ENCODE measurements around the gene PDIA5. TPM values are rescaled to one million over a fixed set of nuclear protein-coding genes. Genes with fewer than 3 reads are reported as not detected.

PDIA5 gene
- total RNA-seq, 4 donors from 2014 or later: 3.9 to 13.0 (median 12.0) TPM

DNA sequence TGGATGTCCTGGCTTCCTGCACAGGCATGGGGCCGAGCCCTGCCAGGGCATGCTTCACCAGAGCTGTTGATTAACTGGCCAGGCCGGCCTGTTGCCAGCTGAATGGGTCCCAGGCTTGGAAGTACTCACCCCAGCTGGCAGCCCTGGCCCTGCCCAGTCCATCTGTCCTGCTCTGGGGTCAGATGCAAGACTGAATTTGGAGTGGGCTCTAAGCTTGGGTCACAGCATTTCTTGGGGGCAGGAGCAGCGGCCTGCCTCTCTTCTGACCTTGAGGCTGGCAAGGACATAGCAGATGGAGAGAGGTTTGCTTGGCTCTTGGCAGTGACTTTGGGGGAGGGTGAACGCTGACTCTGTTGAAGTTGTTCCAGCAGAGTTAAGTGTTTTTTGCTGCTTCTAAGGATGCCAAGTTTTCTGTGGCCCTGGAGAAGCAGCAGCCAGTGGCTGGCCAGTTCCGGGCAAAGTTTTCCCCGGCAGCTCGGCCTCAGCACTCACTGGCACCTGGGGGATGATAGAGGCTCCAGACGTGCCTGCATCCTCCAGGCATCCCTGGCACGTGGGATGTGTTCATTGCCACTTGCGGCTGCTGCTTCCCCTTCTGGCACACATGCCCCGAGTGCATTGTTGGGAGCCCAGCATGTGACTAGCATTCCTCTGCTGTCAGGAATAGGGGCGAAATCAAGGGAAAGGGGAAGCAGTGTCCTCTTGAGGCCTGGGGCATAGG lies 22.9 kb downstream of the PDIA5 start:
- intact Hi-C loops (cut with DNase I): no loop called here
- no peak overlapping the region for H3K4me3 ChIP-seq
- WGBS, 2 donors: 48 to 63% methylated on average over 4 of the region's 12 CpGs
- peaks cover 4 to 39% (median 19%) of the 10 kb centered on the region in 3 donors for H3K4me1 ChIP-seq
- TF ChIP-seq, protein P1, sequence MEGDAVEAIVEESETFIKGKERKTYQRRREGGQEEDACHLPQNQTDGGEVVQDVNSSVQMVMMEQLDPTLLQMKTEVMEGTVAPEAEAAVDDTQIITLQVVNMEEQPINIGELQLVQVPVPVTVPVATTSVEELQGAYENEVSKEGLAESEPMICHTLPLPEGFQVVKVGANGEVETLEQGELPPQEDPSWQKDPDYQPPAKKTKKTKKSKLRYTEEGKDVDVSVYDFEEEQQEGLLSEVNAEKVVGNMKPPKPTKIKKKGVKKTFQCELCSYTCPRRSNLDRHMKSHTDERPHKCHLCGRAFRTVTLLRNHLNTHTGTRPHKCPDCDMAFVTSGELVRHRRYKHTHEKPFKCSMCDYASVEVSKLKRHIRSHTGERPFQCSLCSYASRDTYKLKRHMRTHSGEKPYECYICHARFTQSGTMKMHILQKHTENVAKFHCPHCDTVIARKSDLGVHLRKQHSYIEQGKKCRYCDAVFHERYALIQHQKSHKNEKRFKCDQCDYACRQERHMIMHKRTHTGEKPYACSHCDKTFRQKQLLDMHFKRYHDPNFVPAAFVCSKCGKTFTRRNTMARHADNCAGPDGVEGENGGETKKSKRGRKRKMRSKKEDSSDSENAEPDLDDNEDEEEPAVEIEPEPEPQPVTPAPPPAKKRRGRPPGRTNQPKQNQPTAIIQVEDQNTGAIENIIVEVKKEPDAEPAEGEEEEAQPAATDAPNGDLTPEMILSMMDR (IDR thresholded peaks at IDR 0.05): no peak
- TF ChIP-seq POLR2A (IDR thresholded peaks at IDR 0.05): no peak
- peak overlapping the region in 3 of 4 donors; percentile 29 to 83 (median 68) for H3K27ac ChIP-seq
- H3K9me3 ChIP-seq: no peaks in the 10 kb centered on the region
- DNase-seq: no peak
- no peaks in the 10 kb centered on the region for H3K27me3 ChIP-seq
- H3K36me3 ChIP-seq: peaks cover 0 to 30% (median 0%) of the 10 kb centered on the region in 3 donors

DNA sequence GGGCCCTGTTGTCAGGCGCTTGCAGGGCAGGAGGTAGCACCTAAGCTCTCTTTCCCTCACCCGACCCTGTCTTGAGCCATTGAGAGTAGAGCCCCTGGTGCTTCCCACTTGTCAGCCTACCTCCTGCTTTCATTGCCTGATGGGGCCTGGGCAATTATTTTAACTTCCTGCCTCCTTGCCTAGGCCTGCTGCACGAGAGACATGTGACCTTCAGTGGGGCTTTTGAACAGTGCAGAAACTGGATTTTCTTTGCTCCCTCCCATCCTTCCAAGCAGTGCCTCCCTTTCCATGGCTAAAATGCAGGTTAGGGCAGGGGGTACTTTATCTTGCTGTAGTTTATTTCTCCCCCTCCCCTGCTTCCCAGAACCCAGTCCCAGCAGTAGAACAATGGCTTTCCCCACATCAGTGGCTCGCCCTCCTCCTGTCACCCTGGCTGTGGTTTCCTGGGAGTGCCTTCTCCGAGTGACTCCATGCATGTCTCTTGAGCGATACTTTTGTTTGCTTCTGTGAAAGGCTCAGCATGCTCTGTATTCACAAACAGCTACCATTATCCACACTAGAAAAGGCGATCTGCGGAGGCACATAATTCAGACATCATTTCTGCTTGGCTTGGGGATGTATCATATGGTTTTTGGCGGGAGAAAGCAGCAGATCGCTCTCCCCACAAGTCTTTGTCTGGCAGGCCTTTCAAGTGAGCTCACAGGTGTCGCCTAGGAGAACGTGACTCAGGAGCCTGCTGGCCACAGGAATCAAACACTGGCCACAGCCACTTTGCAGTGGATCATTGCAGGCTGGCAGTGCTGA lies 24.1 kb downstream of the PDIA5 start:
- Histone ChIP-seq H3K4me1 (peaks cover 4 to 29% (median 10%) of the 10 kb centered on the region in 3 donors), H3K27me3 (no peaks in the 10 kb centered on the region), H3K9me3 (no peaks in the 10 kb centered on the region), H3K4me3 (no peak overlapping the region), H3K36me3 (peaks cover 0 to 35% (median 0%) of the 10 kb centered on the region in 3 donors), H3K27ac (peak overlapping the region in 2 of 4 donors; percentile 68 to 83)
- DNase-seq: no peak
- WGBS, 2 donors: 78 to 79% methylated on average over 12 of the region's 12 CpGs
- TF ChIP-seq, protein P1 (IDR thresholded peaks at IDR 0.05): no peak
- no peak for TF ChIP-seq POLR2A (IDR thresholded peaks at IDR 0.05)
- intact Hi-C loops (cut with DNase I): no loop called here

DNA sequence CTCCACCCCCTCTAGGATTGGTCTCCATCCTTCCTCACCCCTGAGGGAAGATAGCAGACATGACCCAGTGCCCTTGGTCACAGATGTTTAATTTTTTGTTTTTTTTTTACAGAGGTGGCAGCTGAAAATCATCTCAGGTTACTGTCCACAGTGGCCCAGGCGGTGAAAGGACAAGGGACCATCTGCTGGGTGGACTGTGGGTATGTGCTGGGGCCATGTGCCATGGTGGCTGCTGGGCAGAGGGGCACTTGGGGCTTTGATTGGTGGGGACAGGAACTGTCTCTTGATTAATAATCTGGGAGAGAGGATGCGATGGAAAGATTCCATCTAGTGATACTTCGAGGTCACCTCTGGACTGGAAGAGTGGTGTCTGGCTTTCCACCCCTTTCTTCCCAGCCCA lies 25.4 kb downstream of the PDIA5 start:
- no peak overlapping the region for H3K27ac ChIP-seq
- peaks cover 4 to 42% (median 18%) of the 10 kb centered on the region in 3 donors for H3K4me1 ChIP-seq
- DNase-seq: no peak
- no peak overlapping the region for H3K4me3 ChIP-seq
- H3K27me3 ChIP-seq: no peaks in the 10 kb centered on the region
- intact Hi-C loops (cut with DNase I): no loop called here
- H3K36me3 ChIP-seq: peaks cover 0 to 35% (median 0%) of the 10 kb centered on the region in 3 donors
- H3K9me3 ChIP-seq: no peaks in the 10 kb centered on the region
- 98 to 100% methylated on average over 2 to 3 of the region's 3 CpGs for WGBS, 2 donors
- no peak for TF ChIP-seq POLR2A (IDR thresholded peaks at IDR 0.05)
- TF ChIP-seq, protein P1 (IDR thresholded peaks at IDR 0.05): no peak

DNA sequence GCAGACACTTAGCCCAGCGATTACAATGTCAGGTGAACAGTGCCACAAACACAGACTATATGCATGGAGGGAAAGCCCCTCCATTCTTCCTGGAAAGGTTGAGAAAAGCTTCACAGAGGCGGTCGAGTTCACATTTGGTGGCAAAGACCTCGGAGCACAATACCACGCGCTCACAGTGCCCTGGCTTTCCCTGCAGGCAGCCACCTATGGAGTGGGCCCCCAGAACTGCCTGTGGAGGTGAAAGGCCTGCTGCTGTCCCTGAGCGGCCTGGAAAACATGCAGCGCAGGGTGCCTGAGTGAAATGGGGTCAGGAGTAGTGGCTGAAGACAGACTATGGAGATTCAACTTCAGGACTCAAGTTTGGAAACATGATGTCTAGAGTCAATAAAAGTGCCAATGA lies 26.9 kb downstream of the PDIA5 start:
- Histone ChIP-seq H3K27me3 (no peaks in the 10 kb centered on the region), H3K36me3 (peaks cover 0 to 38% (median 0%) of the 10 kb centered on the region in 3 donors), H3K4me3 (no peak overlapping the region), H3K27ac (no peak overlapping the region), H3K4me1 (peaks cover 4 to 56% (median 18%) of the 10 kb centered on the region in 3 donors), H3K9me3 (no peaks in the 10 kb centered on the region)
- intact Hi-C loops (cut with DNase I): no loop called here
- TF ChIP-seq POLR2A (IDR thresholded peaks at IDR 0.05): no peak
- TF ChIP-seq, protein P1 (IDR thresholded peaks at IDR 0.05): no peak
- no peak for DNase-seq
- WGBS, 2 donors: 85 to 100% methylated on average over 5 to 8 of the region's 8 CpGs

All from esophagus squamous epithelium (tissue), 5 donors.